ENCODE measurements around the gene DNAH14. TPM values are rescaled to one million over a fixed set of nuclear protein-coding genes. Genes with fewer than 3 reads are reported as not detected.
"Not testable (repeated sequence)": the region's sequence is repeated elsewhere in the genome, so short reads cannot be mapped to it uniquely, and the experiment has no call there.

Gene DNAH14
- total RNA-seq, 8 experiments from 2014 or later, result 19.3 to 153 (median 52.7) TPM

- Histone ChIP-seq H3K4me3 (no peak overlapping the region), H3K27ac (no peak overlapping the region), H3K4me1 (replicated peaks in 1 of 2) (no peaks in the 10 kb centered on the region)
- ATAC-seq (replicated peaks in 6 of 8), result no peak
- 11 to 100% (median 83%) methylated on average over 1 of the region's 1 CpG; no CpG with 5 or more reads in 1 of the 10 experiments for WGBS, 10 experiments
- in situ Hi-C loops (cut with MboI; ENCODE audit: low pct_unique_long_range_greater_than_20kb in 2 of 9, low sequenced_read_pairs in 9 of 9, unreplicated experiment in 9 of 9), result no loop called here
Measured at GRCh38 chr1:225259542-225259941, 330.1 kb downstream of the DNAH14 start.

- Histone ChIP-seq H3K27ac (no peak overlapping the region), H3K4me3 (no peak overlapping the region), H3K4me1 (replicated peaks in 1 of 2) (no peaks in the 10 kb centered on the region)
- no peak for ATAC-seq (replicated peaks in 6 of 8)
- WGBS, 10 experiments, result 0 to 100% (median 69%) methylated on average over 1 of the region's 1 CpG; no CpG with 5 or more reads in 2 of the 10 experiments
- in situ Hi-C loops (cut with MboI; ENCODE audit: low pct_unique_long_range_greater_than_20kb in 2 of 9, low sequenced_read_pairs in 9 of 9, unreplicated experiment in 9 of 9), result no loop called here
Measured at GRCh38 chr1:225260319-225260718, 330.8 kb downstream of the DNAH14 start.

GRCh38 chr1:225277445-225277844, 348.0 kb downstream of the DNAH14 start:
- in situ Hi-C loops (cut with MboI; ENCODE audit: low pct_unique_long_range_greater_than_20kb in 2 of 9, low sequenced_read_pairs in 9 of 9, unreplicated experiment in 9 of 9), result no loop called here

GRCh38 chr1:225280563-225280962, 351.1 kb downstream of the DNAH14 start:
- H3K4me3 ChIP-seq, result no peak overlapping the region
- in situ Hi-C loops (cut with MboI; ENCODE audit: low pct_unique_long_range_greater_than_20kb in 2 of 9, low sequenced_read_pairs in 9 of 9, unreplicated experiment in 9 of 9), result no loop called here
- no peak overlapping the region for H3K27ac ChIP-seq
- no peak for ATAC-seq (replicated peaks in 6 of 8)
- no peaks in the 10 kb centered on the region for H3K4me1 ChIP-seq (replicated peaks in 1 of 2)

More at GRCh38 chr1:225277445-225277844, 348.0 kb downstream of the DNAH14 start:
- H3K4me1 ChIP-seq (replicated peaks in 1 of 2), result no peaks in the 10 kb centered on the region
- ATAC-seq (replicated peaks in 6 of 8), result peak in 2 of 8 experiments; percentile 88 to 89
- WGBS, 10 experiments, result 33 to 100% (median 84%) methylated on average over 1 to 3 of the region's 3 CpGs
- no peak overlapping the region for H3K4me3 ChIP-seq
- no peak overlapping the region for H3K27ac ChIP-seq

GRCh38 chr1:225290244-225290643, 360.8 kb downstream of the DNAH14 start:
- WGBS, 10 experiments, result 79 to 100% (median 100%) methylated on average over 1 of the region's 1 CpG; no CpG with 5 or more reads in 1 of the 10 experiments
- no peak overlapping the region for H3K27ac ChIP-seq
- H3K4me3 ChIP-seq, result no peak overlapping the region
- in situ Hi-C loops (cut with MboI; ENCODE audit: low pct_unique_long_range_greater_than_20kb in 2 of 9, low sequenced_read_pairs in 9 of 9, unreplicated experiment in 9 of 9), result no loop called here
- no peak for ATAC-seq (replicated peaks in 6 of 8)
- H3K4me1 ChIP-seq (replicated peaks in 1 of 2), result no peaks in the 10 kb centered on the region

- ATAC-seq (replicated peaks in 6 of 8), result no peak
- no peak overlapping the region for H3K27ac ChIP-seq
- H3K4me1 ChIP-seq (replicated peaks in 1 of 2), result no peaks in the 10 kb centered on the region
- no peak overlapping the region for H3K4me3 ChIP-seq
- in situ Hi-C loops (cut with MboI; ENCODE audit: low pct_unique_long_range_greater_than_20kb in 2 of 9, low sequenced_read_pairs in 9 of 9, unreplicated experiment in 9 of 9), result no loop called here
- WGBS, 10 experiments, result 20 to 96% (median 80%) methylated on average over 1 to 2 of the region's 2 CpGs; no CpG with 5 or more reads in 1 of the 10 experiments
Measured at GRCh38 chr1:225299624-225300023, 370.1 kb downstream of the DNAH14 start.

- no peak overlapping the region for H3K27ac ChIP-seq
- no peaks in the 10 kb centered on the region for H3K4me1 ChIP-seq (replicated peaks in 1 of 2)
- no peak overlapping the region for H3K4me3 ChIP-seq
- in situ Hi-C loops (cut with MboI; ENCODE audit: low pct_unique_long_range_greater_than_20kb in 2 of 9, low sequenced_read_pairs in 9 of 9, unreplicated experiment in 9 of 9), result no loop called here
- no peak for ATAC-seq (replicated peaks in 6 of 8)
- WGBS, 10 experiments, result 22 to 89% (median 80%) methylated on average over 1 of the region's 1 CpG; no CpG with 5 or more reads in 2 of the 10 experiments
Measured at GRCh38 chr1:225300381-225300780, 370.9 kb downstream of the DNAH14 start.

GRCh38 chr1:225304996-225305395, 375.5 kb downstream of the DNAH14 start:
- Histone ChIP-seq H3K27ac (no peak overlapping the region), H3K4me1 (replicated peaks in 1 of 2) (no peaks in the 10 kb centered on the region), H3K4me3 (no peak overlapping the region)
- 13 to 92% (median 57%) methylated on average over 1 to 5 of the region's 5 CpGs for WGBS, 10 experiments
- no peak for ATAC-seq (replicated peaks in 6 of 8)
- in situ Hi-C loops (cut with MboI; ENCODE audit: low pct_unique_long_range_greater_than_20kb in 2 of 9, low sequenced_read_pairs in 9 of 9, unreplicated experiment in 9 of 9), result no loop called here

- H3K4me3 ChIP-seq; ATAC-seq (replicated peaks in 6 of 8); H3K4me1 ChIP-seq (replicated peaks in 1 of 2); in situ Hi-C loops (cut with MboI; ENCODE audit: low pct_unique_long_range_greater_than_20kb in 2 of 9, low sequenced_read_pairs in 9 of 9, unreplicated experiment in 9 of 9); H3K27ac ChIP-seq: not testable (repeated sequence)
- 39 to 100% (median 86%) methylated on average over 1 to 3 of the region's 3 CpGs; no CpG with 5 or more reads in 3 of the 10 experiments for WGBS, 10 experiments
Measured at GRCh38 chr1:225310544-225310943, 381.1 kb downstream of the DNAH14 start.

GRCh38 chr1:225318706-225319575, 389.5 kb downstream of the DNAH14 start:
- Histone ChIP-seq H3K4me3 (no peak overlapping the region), H3K4me1 (replicated peaks in 1 of 2) (no peaks in the 10 kb centered on the region), H3K27ac (no peak overlapping the region)
- WGBS, 10 experiments, result 0 to 70% (median 43%) methylated on average over 2 to 4 of the region's 4 CpGs
- peak; percentile 69 to 92 (median 71) for ATAC-seq (replicated peaks in 6 of 8)
- in situ Hi-C loops (cut with MboI; ENCODE audit: low pct_unique_long_range_greater_than_20kb in 2 of 9, low sequenced_read_pairs in 9 of 9, unreplicated experiment in 9 of 9), result no loop called here

GRCh38 chr1:225319871-225320270, 390.4 kb downstream of the DNAH14 start:
- no peaks in the 10 kb centered on the region for H3K4me1 ChIP-seq (replicated peaks in 1 of 2)
- H3K4me3 ChIP-seq, result no peak overlapping the region
- in situ Hi-C loops (cut with MboI; ENCODE audit: low pct_unique_long_range_greater_than_20kb in 2 of 9, low sequenced_read_pairs in 9 of 9, unreplicated experiment in 9 of 9), result no loop called here
- no peak overlapping the region for H3K27ac ChIP-seq
- ATAC-seq (replicated peaks in 6 of 8), result no peak

- Histone ChIP-seq H3K4me3 (no peak overlapping the region), H3K27ac (no peak overlapping the region), H3K4me1 (replicated peaks in 1 of 2) (no peaks in the 10 kb centered on the region)
- no peak for ATAC-seq (replicated peaks in 6 of 8)
- in situ Hi-C loops (cut with MboI; ENCODE audit: low pct_unique_long_range_greater_than_20kb in 2 of 9, low sequenced_read_pairs in 9 of 9, unreplicated experiment in 9 of 9), result no loop called here
- 80 to 100% (median 100%) methylated on average over 1 to 4 of the region's 4 CpGs for WGBS, 10 experiments
Measured at GRCh38 chr1:225321784-225322183, 392.3 kb downstream of the DNAH14 start.

GRCh38 chr1:225329041-225329440, 399.6 kb downstream of the DNAH14 start:
- no peak for ATAC-seq (replicated peaks in 6 of 8)
- H3K4me3 ChIP-seq, result no peak overlapping the region

GRCh38 chr1:225329996-225330395, 400.5 kb downstream of the DNAH14 start:
- in situ Hi-C loops (cut with MboI; ENCODE audit: low pct_unique_long_range_greater_than_20kb in 2 of 9, low sequenced_read_pairs in 9 of 9, unreplicated experiment in 9 of 9); H3K4me1 ChIP-seq (replicated peaks in 1 of 2); H3K4me3 ChIP-seq; ATAC-seq (replicated peaks in 6 of 8); H3K27ac ChIP-seq: not testable (repeated sequence)
- 0 to 100% (median 69%) methylated on average over 1 of the region's 1 CpG for WGBS, 10 experiments

More at GRCh38 chr1:225329041-225329440, 399.6 kb downstream of the DNAH14 start:
- no peaks in the 10 kb centered on the region for H3K4me1 ChIP-seq (replicated peaks in 1 of 2)
- H3K27ac ChIP-seq, result no peak overlapping the region
- in situ Hi-C loops (cut with MboI; ENCODE audit: low pct_unique_long_range_greater_than_20kb in 2 of 9, low sequenced_read_pairs in 9 of 9, unreplicated experiment in 9 of 9), result no loop called here

All from motor neuron (in vitro differentiated cells).